Measurements from ENCODE around the gene PAQR9. TPM values are rescaled to one million over a fixed set of nuclear protein-coding genes. Genes with fewer than 3 reads are reported as not detected.
A peak's percentile ranks its signal among the peaks of the same experiment; 100 is the strongest.

PAQR9 gene
- total RNA-seq, 1 donor from 2014 or later: 0.23 TPM

GRCh38 chr3:143001034-143001368 lies 37.5 kb upstream of the PAQR9 start:
- peak overlapping the region; percentile 100 for H3K9ac ChIP-seq (ENCODE audit: low read length)
- FAIRE-seq: no peak
- H3K9me3 Mint-ChIP-seq (ENCODE audit: unreplicated experiment): no peaks in the 10 kb centered on the region
- no peaks in the 10 kb centered on the region for H3K36me3 Mint-ChIP-seq (ENCODE audit: low read depth, unreplicated experiment)
- peak overlapping the region; percentile 95 for H3K27ac ChIP-seq (ENCODE audit: low read depth, low read length)
- H3K27me3 ChIP-seq (ENCODE audit: insufficient read depth, low read length): no peaks in the 10 kb centered on the region
- H2AFZ ChIP-seq (ENCODE audit: low read depth, low read length): peak overlapping the region; percentile 99
- H3K9me3 ChIP-seq (ENCODE audit: insufficient read depth, low read depth, low read length): no peaks in the 10 kb centered on the region
- no peaks in the 10 kb centered on the region for H3K27me3 Mint-ChIP-seq (ENCODE audit: low read depth, unreplicated experiment)
- H3K79me2 ChIP-seq (ENCODE audit: insufficient read depth, low read length): peaks cover 49% of the 10 kb centered on the region
- H3K4me3 Mint-ChIP-seq (ENCODE audit: unreplicated experiment): peak overlapping the region; percentile 97
- peak overlapping the region; percentile 99 for H3K4me3 ChIP-seq (ENCODE audit: insufficient read depth, low read depth, low read length)
- peak overlapping the region; percentile 99 for H3K27ac Mint-ChIP-seq (ENCODE audit: unreplicated experiment)
- no peak for TF ChIP-seq EZH2 (IDR thresholded peaks at IDR 0.05; ENCODE audit: insufficient read depth, low read length)
- TF ChIP-seq, protein P1, sequence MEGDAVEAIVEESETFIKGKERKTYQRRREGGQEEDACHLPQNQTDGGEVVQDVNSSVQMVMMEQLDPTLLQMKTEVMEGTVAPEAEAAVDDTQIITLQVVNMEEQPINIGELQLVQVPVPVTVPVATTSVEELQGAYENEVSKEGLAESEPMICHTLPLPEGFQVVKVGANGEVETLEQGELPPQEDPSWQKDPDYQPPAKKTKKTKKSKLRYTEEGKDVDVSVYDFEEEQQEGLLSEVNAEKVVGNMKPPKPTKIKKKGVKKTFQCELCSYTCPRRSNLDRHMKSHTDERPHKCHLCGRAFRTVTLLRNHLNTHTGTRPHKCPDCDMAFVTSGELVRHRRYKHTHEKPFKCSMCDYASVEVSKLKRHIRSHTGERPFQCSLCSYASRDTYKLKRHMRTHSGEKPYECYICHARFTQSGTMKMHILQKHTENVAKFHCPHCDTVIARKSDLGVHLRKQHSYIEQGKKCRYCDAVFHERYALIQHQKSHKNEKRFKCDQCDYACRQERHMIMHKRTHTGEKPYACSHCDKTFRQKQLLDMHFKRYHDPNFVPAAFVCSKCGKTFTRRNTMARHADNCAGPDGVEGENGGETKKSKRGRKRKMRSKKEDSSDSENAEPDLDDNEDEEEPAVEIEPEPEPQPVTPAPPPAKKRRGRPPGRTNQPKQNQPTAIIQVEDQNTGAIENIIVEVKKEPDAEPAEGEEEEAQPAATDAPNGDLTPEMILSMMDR (IDR thresholded peaks at IDR 0.05; ENCODE audit: insufficient read depth, low read depth, low read length): no peak
- peaks cover 11% of the 10 kb centered on the region for H3K4me1 ChIP-seq (ENCODE audit: insufficient read depth, low read length)
- peak overlapping the region; percentile 92 for H3K4me2 ChIP-seq (ENCODE audit: low read length)
- H4K20me1 ChIP-seq (ENCODE audit: insufficient read depth, low read length): peaks cover 16% of the 10 kb centered on the region
- no peak for DNase-seq (ENCODE audit: low read depth)
- peaks cover 22% of the 10 kb centered on the region for H3K4me1 Mint-ChIP-seq (ENCODE audit: low read depth, unreplicated experiment)
- no peaks in the 10 kb centered on the region for H3K36me3 ChIP-seq (ENCODE audit: insufficient read depth, low read length)

DNA sequence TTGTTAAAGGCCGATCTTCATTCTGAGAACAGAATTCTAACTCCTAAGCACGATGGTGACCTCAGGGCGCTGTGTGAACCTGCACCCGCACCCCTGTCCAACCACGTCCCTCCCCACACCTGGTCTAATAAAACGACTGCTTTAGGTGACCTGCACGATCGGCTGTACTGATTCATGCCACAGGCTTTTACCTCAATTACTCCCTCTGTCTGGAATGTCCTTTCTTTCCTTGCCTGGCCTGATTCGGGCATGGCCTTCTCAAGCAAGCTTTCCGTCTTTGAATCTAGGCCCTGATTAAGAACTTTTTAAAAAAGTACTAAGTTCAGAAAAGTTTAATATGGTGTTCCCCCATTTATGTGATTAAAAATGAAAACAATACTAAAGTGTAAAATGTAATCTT lies 37.1 kb upstream of the PAQR9 start:
- Histone ChIP-seq H3K27me3 (ENCODE audit: insufficient read depth, low read length) (no peaks in the 10 kb centered on the region), H3K9me3 (ENCODE audit: insufficient read depth, low read depth, low read length) (no peaks in the 10 kb centered on the region), H3K79me2 (ENCODE audit: insufficient read depth, low read length) (peaks cover 44% of the 10 kb centered on the region), H3K4me1 (ENCODE audit: insufficient read depth, low read length) (peaks cover 11% of the 10 kb centered on the region), H3K4me2 (ENCODE audit: low read length) (peak overlapping the region; percentile 92), H3K4me3 (ENCODE audit: insufficient read depth, low read depth, low read length) (peak overlapping the region; percentile 99), H2AFZ (ENCODE audit: low read depth, low read length) (peak overlapping the region; percentile 99), H3K36me3 (ENCODE audit: insufficient read depth, low read length) (no peaks in the 10 kb centered on the region), H4K20me1 (ENCODE audit: insufficient read depth, low read length) (peaks cover 11% of the 10 kb centered on the region), H3K27ac (ENCODE audit: low read depth, low read length) (peak overlapping the region; percentile 95), H3K9ac (ENCODE audit: low read length) (peak overlapping the region; percentile 100)
- FAIRE-seq (no peak), DNase-seq (ENCODE audit: low read depth) (peak; percentile 74)
- H3K9me3 Mint-ChIP-seq (ENCODE audit: unreplicated experiment): no peaks in the 10 kb centered on the region
- TF ChIP-seq, protein P1 (IDR thresholded peaks at IDR 0.05; ENCODE audit: insufficient read depth, low read depth, low read length): no peak
- TF ChIP-seq EZH2 (IDR thresholded peaks at IDR 0.05; ENCODE audit: insufficient read depth, low read length): no peak
- H3K36me3 Mint-ChIP-seq (ENCODE audit: low read depth, unreplicated experiment): no peaks in the 10 kb centered on the region
- peak overlapping the region; percentile 97 for H3K4me3 Mint-ChIP-seq (ENCODE audit: unreplicated experiment)
- H3K27me3 Mint-ChIP-seq (ENCODE audit: low read depth, unreplicated experiment): no peaks in the 10 kb centered on the region
- H3K4me1 Mint-ChIP-seq (ENCODE audit: low read depth, unreplicated experiment): peaks cover 22% of the 10 kb centered on the region
- peak overlapping the region; percentile 99 for H3K27ac Mint-ChIP-seq (ENCODE audit: unreplicated experiment)

GRCh38 chr3:142999881-143000280 lies 36.4 kb upstream of the PAQR9 start:
- no peaks in the 10 kb centered on the region for H3K36me3 ChIP-seq (ENCODE audit: insufficient read depth, low read length)

More at GRCh38 chr3:142999881-143000280, 36.4 kb upstream of the PAQR9 start:
- FAIRE-seq (no peak), DNase-seq (ENCODE audit: low read depth) (peak; percentile 55)
- no peaks in the 10 kb centered on the region for H3K27me3 ChIP-seq (ENCODE audit: insufficient read depth, low read length)
- Mint-ChIP-seq H3K27me3 (ENCODE audit: low read depth, unreplicated experiment) (no peaks in the 10 kb centered on the region), H3K27ac (ENCODE audit: unreplicated experiment) (peak overlapping the region; percentile 99), H3K4me1 (ENCODE audit: low read depth, unreplicated experiment) (peaks cover 22% of the 10 kb centered on the region), H3K36me3 (ENCODE audit: low read depth, unreplicated experiment) (no peaks in the 10 kb centered on the region), H3K4me3 (ENCODE audit: unreplicated experiment) (peak overlapping the region; percentile 97), H3K9me3 (ENCODE audit: unreplicated experiment) (no peaks in the 10 kb centered on the region)
- H3K9me3 ChIP-seq (ENCODE audit: insufficient read depth, low read depth, low read length): no peaks in the 10 kb centered on the region
- H3K4me3 ChIP-seq (ENCODE audit: insufficient read depth, low read depth, low read length): peak overlapping the region; percentile 99
- TF ChIP-seq, protein P1 (IDR thresholded peaks at IDR 0.05; ENCODE audit: insufficient read depth, low read depth, low read length): no peak
- TF ChIP-seq EZH2 (IDR thresholded peaks at IDR 0.05; ENCODE audit: insufficient read depth, low read length): no peak
- H4K20me1 ChIP-seq (ENCODE audit: insufficient read depth, low read length): peaks cover 4% of the 10 kb centered on the region
- peak overlapping the region; percentile 95 for H3K27ac ChIP-seq (ENCODE audit: low read depth, low read length)
- H3K79me2 ChIP-seq (ENCODE audit: insufficient read depth, low read length): peaks cover 38% of the 10 kb centered on the region
- H2AFZ ChIP-seq (ENCODE audit: low read depth, low read length): no peak overlapping the region
- H3K4me1 ChIP-seq (ENCODE audit: insufficient read depth, low read length): peaks cover 11% of the 10 kb centered on the region
- peak overlapping the region; percentile 92 for H3K4me2 ChIP-seq (ENCODE audit: low read length)
- peak overlapping the region; percentile 100 for H3K9ac ChIP-seq (ENCODE audit: low read length)
